ENCODE results near the gene CPED1.
A peak's percentile ranks its signal among the peaks of the same experiment; 100 is the strongest.
"Not testable (repeated sequence)": the region's sequence is repeated elsewhere in the genome, so short reads cannot be mapped to it uniquely, and the experiment has no call there.

The CPED1 gene

DNA sequence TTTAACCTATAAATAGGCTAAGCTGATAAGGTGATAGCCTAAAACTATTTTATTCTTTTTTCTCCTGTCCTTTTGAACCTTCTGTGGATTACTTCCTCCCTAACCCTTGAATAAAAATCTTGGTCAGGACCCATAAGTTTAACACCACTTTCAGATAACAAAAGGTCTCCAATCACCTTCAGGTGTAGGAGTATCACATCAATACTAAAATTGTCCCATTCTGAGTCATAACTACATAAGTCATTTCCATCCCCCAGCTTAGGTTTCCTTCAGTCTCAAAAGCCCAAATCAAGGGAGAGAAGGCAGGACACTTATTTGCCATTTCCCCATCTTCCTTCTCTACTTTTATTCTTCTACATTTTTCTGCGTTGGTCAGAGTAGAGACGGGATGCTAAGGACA, 283.4 kb downstream of the CPED1 start:
- DNase-seq: no peak
- in situ Hi-C loops (cut with HindIII; ENCODE audit: low pct_ligation_motif_present, low pct_unique_long_range_greater_than_20kb, low sequenced_read_pairs): no loop called here

- in situ Hi-C loops (cut with HindIII; ENCODE audit: low pct_ligation_motif_present, low pct_unique_long_range_greater_than_20kb, low sequenced_read_pairs): no loop called here
- no peak for DNase-seq
Observed at GRCh38 chr7:121272676-121273075, 284.2 kb downstream of the CPED1 start.

- no peak for DNase-seq
- in situ Hi-C loops (cut with HindIII; ENCODE audit: low pct_ligation_motif_present, low pct_unique_long_range_greater_than_20kb, low sequenced_read_pairs): no loop called here
Observed at GRCh38 chr7:121273467-121274167, 285.1 kb downstream of the CPED1 start.

GRCh38 chr7:121274467-121274866, 286.0 kb downstream of the CPED1 start:
- in situ Hi-C loops (cut with HindIII; ENCODE audit: low pct_ligation_motif_present, low pct_unique_long_range_greater_than_20kb, low sequenced_read_pairs): no loop called here

GRCh38 chr7:121275204-121275603, 286.7 kb downstream of the CPED1 start:
- in situ Hi-C loops (cut with HindIII; ENCODE audit: low pct_ligation_motif_present, low pct_unique_long_range_greater_than_20kb, low sequenced_read_pairs): no loop called here
- DNase-seq: no peak

More at GRCh38 chr7:121274467-121274866, 286.0 kb downstream of the CPED1 start:
- no peak for DNase-seq

- in situ Hi-C loops (cut with HindIII; ENCODE audit: low pct_ligation_motif_present, low pct_unique_long_range_greater_than_20kb, low sequenced_read_pairs): no loop called here
- no peak for DNase-seq
Observed at GRCh38 chr7:121276313-121276712, 287.8 kb downstream of the CPED1 start.

GRCh38 chr7:121278120-121279021, 289.9 kb downstream of the CPED1 start:
- in situ Hi-C loops (cut with HindIII; ENCODE audit: low pct_ligation_motif_present, low pct_unique_long_range_greater_than_20kb, low sequenced_read_pairs): no loop called here
- peak; percentile 36 for DNase-seq

DNA sequence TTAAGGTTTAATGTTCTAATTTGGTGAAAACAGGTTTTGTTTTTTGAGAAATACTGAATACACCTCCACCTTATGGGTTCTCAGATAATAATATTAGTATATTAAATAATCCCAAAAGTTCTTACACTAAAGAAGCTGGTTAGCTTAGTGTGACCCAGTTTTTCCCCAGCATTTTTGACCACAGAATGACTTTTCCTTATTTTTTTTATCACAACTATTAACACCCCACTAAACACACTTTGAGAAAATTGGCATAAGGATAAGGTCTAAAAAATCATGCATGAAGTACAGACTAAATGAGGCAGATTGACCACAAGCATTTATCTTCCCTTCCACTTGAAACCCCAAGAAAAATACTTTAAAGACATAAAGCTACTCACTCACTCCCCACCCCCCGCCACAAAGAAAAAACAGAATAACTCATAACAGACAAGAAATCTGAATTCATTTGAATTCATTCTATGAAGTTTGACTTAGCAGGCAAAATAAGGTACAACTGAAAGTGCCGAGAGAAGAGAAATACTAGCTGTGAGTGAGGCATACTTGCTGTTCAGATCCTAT, 290.6 kb downstream of the CPED1 start:
- no peak for DNase-seq
- in situ Hi-C loops (cut with HindIII; ENCODE audit: low pct_ligation_motif_present, low pct_unique_long_range_greater_than_20kb, low sequenced_read_pairs): no loop called here

DNA sequence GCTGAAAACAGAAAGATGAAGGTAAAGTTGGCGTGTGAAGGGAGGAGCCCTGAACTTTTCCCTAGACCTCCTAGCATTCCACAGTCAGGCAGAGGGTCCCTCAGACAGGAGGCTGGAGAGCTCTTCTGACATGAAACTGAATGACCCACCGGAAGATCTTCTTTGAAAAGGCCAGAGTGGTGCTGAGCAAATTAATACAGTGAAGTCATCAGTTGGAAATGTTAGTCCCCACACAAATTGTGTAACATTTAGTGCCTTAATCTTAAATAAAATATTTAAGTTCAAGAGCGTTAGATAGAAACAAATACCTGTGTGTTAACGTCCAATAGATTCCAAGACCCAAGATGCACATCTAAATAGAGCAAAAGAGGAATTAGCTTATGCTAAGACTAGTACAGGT, 291.3 kb downstream of the CPED1 start:
- DNase-seq: no peak

DNA sequence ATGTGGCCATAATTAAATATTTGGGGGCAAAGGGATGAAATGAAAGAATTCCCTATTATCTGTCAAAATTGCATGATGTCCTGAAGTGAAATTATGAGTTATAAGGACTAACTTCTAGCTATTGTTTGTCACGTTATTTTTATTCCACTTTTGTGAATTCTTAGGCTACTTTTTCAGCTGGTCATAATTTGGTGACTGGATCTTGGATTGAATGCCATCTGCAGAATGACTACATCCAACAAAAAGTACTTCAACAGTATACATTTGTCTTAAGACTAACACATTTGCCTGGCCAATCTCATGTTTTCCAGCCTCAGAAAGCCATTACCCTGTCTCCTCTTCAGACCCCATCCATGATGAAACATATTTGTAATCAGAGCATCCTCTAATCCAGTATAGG, 292.1 kb downstream of the CPED1 start:
- DNase-seq: no peak
- in situ Hi-C loops (cut with HindIII; ENCODE audit: low pct_ligation_motif_present, low pct_unique_long_range_greater_than_20kb, low sequenced_read_pairs): no loop called here

More for the DNA sequence above, 291.3 kb downstream of the CPED1 start:
- in situ Hi-C loops (cut with HindIII; ENCODE audit: low pct_ligation_motif_present, low pct_unique_long_range_greater_than_20kb, low sequenced_read_pairs): no loop called here

GRCh38 chr7:121282129-121282528, 293.6 kb downstream of the CPED1 start:
- in situ Hi-C loops (cut with HindIII; ENCODE audit: low pct_ligation_motif_present, low pct_unique_long_range_greater_than_20kb, low sequenced_read_pairs): no loop called here
- DNase-seq: no peak

GRCh38 chr7:121285066-121285667, 296.7 kb downstream of the CPED1 start:
- no peak for DNase-seq
- in situ Hi-C loops (cut with HindIII; ENCODE audit: low pct_ligation_motif_present, low pct_unique_long_range_greater_than_20kb, low sequenced_read_pairs): no loop called here

DNA sequence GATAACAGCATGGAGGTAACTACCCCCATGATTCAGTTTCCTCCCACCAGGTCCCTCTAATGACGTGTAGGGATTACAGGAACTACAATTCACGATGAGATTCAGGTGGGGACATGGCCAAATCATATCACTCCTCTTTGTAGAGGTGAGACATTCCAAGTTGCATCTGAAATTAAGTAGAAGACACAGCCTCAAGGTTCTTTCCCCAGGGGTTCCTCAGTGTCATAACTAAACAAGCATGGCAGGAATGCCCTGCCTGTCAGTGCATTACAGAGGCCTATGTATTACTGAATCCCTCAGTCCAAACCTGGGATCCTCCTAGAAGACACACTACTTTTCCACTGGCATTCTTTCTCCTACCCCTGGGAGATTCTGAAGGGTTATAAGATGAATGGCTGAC, 297.7 kb downstream of the CPED1 start:
- in situ Hi-C loops (cut with HindIII; ENCODE audit: low pct_ligation_motif_present, low pct_unique_long_range_greater_than_20kb, low sequenced_read_pairs): no loop called here
- no peak for DNase-seq

DNA sequence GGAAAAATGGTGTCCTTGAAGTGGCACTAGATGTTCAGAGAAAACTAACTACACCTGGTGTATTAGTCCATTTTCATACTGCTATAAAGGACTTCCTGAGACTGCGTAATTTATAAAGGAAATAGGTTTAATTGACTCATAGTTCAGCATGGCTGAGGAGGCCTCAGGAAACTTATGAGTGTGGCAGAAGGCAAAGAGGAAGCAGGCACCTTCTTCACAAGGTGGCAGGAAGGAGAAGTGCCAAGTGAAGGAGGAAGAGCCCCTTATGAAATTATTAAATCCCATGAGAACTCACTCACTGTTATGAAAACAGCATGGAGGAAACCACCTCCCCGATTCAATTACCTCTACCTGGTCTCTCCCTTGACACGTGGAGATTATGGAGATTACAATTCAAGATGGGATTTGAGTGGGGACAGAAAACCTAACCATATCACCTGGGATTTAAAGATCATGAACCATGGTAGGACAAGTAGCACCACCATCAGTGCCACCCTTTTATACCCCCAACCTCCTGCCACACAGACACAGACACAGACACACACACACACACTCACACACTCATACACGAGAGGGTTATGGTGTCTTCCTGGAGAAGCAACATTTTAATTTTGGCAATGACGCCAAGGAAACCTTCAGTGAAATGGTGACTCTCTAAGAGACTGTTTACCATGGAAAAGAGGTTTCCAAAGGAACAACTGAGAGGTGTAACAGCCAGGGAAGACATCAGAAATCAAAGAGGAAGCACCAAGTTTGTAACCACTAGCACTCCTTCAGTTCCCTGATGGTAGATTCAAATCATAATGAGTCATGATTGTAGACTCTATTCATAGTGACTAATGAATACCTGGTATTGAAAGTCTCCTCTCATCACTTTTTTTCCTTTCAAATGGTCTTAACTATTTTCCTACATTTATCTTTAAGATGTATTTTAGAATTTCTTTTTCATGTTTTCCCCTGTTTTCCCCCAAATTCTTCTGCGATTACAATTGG, 298.5 kb downstream of the CPED1 start:
- no peak for DNase-seq
- in situ Hi-C loops (cut with HindIII; ENCODE audit: low pct_ligation_motif_present, low pct_unique_long_range_greater_than_20kb, low sequenced_read_pairs): no loop called here

- DNase-seq: peak; percentile 41
- in situ Hi-C loops (cut with HindIII; ENCODE audit: low pct_ligation_motif_present, low pct_unique_long_range_greater_than_20kb, low sequenced_read_pairs): no loop called here
Observed at GRCh38 chr7:121288894-121289293, 300.4 kb downstream of the CPED1 start.

DNA sequence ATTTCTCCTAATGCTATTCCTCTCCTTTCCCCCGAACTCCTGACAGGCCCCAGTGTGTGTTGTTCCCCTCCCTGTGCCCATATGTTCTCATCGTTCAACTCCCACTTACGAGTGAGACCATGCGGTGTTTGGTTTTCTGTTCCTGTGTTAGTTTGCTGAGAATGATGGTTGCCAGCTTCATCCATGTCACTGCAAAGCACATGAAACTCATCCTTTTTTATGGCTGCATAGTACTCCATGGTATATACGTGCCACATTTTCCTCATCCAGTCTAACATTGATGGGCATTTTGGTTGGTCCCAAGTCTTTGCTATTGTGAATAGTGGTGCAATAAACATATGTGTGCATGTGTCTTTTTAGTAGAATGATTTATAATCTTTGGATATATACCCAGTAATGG, 301.4 kb downstream of the CPED1 start:
- DNase-seq; in situ Hi-C loops (cut with HindIII; ENCODE audit: low pct_ligation_motif_present, low pct_unique_long_range_greater_than_20kb, low sequenced_read_pairs): not testable (repeated sequence)

DNA sequence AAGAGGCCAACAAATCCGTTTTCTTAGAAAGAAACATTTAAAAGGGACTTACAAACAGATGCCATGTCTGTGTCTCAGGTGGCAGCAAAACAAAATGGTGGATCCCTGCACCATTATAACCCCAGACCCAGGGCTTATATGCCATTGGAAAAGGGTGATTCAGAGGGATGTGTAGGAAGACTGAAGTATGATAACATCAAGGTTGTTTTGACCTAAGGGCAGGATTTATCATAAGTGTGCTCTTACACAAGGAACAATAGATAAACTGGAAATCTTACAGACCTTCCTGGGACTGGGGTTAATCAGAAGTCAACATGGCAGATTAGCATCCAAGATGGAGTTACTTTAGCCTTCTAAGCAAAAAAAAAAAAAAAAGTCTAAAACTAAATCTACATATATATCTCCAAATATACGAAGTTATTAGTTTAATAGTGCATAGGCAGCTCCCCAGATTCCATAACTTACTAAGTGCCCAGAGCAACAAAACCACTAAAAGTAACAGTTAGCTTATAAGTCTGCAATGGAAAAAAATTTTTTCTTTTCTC, 306.0 kb downstream of the CPED1 start:
- DNase-seq: no peak
- in situ Hi-C loops (cut with HindIII; ENCODE audit: low pct_ligation_motif_present, low pct_unique_long_range_greater_than_20kb, low sequenced_read_pairs): no loop called here

DNA sequence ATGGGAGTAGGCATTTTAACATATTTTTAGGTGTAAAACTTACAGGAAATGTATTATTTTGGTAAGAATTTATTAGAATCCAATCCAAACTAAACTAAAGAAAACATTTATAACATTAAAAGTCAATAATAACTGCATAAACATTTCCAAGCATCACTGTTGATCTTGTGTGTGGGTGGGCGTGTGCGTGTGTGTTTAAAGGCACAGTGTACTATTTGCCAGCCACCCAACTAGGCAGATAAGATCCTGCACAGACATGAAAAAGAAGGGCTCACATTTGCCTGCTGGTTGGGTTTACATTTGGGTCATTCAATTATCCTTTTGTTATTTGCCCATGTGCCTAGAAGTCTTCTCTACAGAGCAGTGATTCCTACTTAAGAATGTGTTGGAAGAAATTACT, 309.3 kb downstream of the CPED1 start:
- in situ Hi-C loops (cut with HindIII; ENCODE audit: low pct_ligation_motif_present, low pct_unique_long_range_greater_than_20kb, low sequenced_read_pairs): no loop called here
- no peak for DNase-seq

Measured in ACHN (cell line).